ENCODE measurements around the gene LRAT. TPM values are rescaled to one million over a fixed set of nuclear protein-coding genes. Genes with fewer than 3 reads are reported as not detected.

LRAT gene
- total RNA-seq, 1 donor from 2014 or later, result 0.94 TPM

DNA sequence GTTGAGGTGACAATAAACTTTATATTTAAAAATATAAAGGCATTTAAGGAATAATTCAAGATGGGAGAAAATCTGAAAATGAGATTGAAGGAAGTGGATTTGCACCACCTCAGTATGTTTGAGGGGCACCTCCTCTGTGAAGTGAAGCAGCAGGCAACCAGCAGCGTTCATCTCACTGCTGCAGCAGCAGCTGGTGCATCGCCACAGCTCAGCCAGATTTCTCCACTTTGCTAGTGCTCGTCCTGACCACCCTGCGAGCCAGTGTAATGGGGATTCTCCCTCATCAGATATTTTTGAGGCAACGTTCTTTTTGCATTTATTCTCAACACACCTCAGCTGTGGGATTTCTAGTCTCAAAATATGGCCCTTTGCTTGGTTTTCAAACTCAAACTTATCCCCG, 13.9 kb downstream of the LRAT start:
- no peak overlapping the region for H2AFZ ChIP-seq (replicated peaks)
- no peaks in the 10 kb centered on the region for H3K9me3 ChIP-seq (ENCODE audit: low read depth)
- no peak overlapping the region for H3K9ac ChIP-seq
- TF ChIP-seq, protein P1, sequence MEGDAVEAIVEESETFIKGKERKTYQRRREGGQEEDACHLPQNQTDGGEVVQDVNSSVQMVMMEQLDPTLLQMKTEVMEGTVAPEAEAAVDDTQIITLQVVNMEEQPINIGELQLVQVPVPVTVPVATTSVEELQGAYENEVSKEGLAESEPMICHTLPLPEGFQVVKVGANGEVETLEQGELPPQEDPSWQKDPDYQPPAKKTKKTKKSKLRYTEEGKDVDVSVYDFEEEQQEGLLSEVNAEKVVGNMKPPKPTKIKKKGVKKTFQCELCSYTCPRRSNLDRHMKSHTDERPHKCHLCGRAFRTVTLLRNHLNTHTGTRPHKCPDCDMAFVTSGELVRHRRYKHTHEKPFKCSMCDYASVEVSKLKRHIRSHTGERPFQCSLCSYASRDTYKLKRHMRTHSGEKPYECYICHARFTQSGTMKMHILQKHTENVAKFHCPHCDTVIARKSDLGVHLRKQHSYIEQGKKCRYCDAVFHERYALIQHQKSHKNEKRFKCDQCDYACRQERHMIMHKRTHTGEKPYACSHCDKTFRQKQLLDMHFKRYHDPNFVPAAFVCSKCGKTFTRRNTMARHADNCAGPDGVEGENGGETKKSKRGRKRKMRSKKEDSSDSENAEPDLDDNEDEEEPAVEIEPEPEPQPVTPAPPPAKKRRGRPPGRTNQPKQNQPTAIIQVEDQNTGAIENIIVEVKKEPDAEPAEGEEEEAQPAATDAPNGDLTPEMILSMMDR (IDR thresholded peaks at IDR 0.05), result no peak
- TF ChIP-seq EZH2 (IDR thresholded peaks at IDR 0.05), result no peak
- no peaks in the 10 kb centered on the region for H3K27me3 ChIP-seq
- H3K27ac Mint-ChIP-seq, result no peak overlapping the region
- no peak overlapping the region for H3K4me3 Mint-ChIP-seq
- no peak overlapping the region for H3K27ac ChIP-seq
- H3F3A ChIP-seq (ENCODE audit: low read depth), result no peaks in the 10 kb centered on the region
- no peaks in the 10 kb centered on the region for H4K20me1 ChIP-seq (ENCODE audit: low read depth)
- H3K79me2 ChIP-seq (ENCODE audit: low read depth), result no peaks in the 10 kb centered on the region
- peaks cover 2% of the 10 kb centered on the region for H3K27me3 Mint-ChIP-seq (ENCODE audit: insufficient read depth, low read depth)
- no peak overlapping the region for H3K4me2 ChIP-seq
- H3K4me3 ChIP-seq, result no peak overlapping the region
- H3K36me3 Mint-ChIP-seq, result no peaks in the 10 kb centered on the region
- DNase-seq (ENCODE audit: low spot score), result no peak
- H3K9me3 Mint-ChIP-seq, result no peaks in the 10 kb centered on the region
- no peaks in the 10 kb centered on the region for H3K36me3 ChIP-seq
- no peaks in the 10 kb centered on the region for H3K4me1 ChIP-seq
- no peaks in the 10 kb centered on the region for H3K4me1 Mint-ChIP-seq

DNA sequence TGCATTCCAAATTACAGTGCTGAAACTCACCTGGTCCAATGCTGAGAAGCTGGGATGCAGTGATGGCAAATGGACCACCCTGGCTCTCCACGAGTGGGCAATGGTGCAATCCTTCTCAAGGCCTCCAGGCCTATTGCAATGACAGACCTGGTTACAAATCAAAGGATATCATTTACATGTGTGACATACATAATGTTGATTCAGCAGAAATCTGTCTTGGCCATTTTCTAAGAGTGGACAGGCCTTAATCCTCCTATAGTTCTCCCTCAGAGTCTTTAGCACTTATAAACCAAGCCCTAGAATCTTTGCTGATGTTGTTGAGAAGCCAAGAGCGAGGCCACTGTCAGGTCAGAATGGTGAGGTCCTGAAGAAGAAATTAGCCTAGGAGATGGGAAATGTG, 17.1 kb downstream of the LRAT start:
- Histone ChIP-seq H2AFZ (replicated peaks) (no peak overlapping the region), H4K20me1 (ENCODE audit: low read depth) (no peaks in the 10 kb centered on the region), H3K4me2 (no peak overlapping the region), H3K79me2 (ENCODE audit: low read depth) (no peaks in the 10 kb centered on the region), H3K9ac (no peak overlapping the region), H3K4me3 (no peak overlapping the region), H3K36me3 (no peaks in the 10 kb centered on the region), H3F3A (ENCODE audit: low read depth) (no peaks in the 10 kb centered on the region), H3K27me3 (no peaks in the 10 kb centered on the region), H3K27ac (no peak overlapping the region), H3K4me1 (no peaks in the 10 kb centered on the region), H3K9me3 (ENCODE audit: low read depth) (no peaks in the 10 kb centered on the region)
- Mint-ChIP-seq H3K27me3 (ENCODE audit: insufficient read depth, low read depth) (no peaks in the 10 kb centered on the region), H3K27ac (no peak overlapping the region), H3K4me3 (no peak overlapping the region), H3K9me3 (no peaks in the 10 kb centered on the region), H3K36me3 (no peaks in the 10 kb centered on the region), H3K4me1 (no peaks in the 10 kb centered on the region)
- DNase-seq (ENCODE audit: low spot score), result no peak
- TF ChIP-seq, protein P1 (IDR thresholded peaks at IDR 0.05), result no peak
- TF ChIP-seq EZH2phosphoT487 (IDR thresholded peaks at IDR 0.05), result no peak
- TF ChIP-seq EZH2 (IDR thresholded peaks at IDR 0.05), result no peak

DNA sequence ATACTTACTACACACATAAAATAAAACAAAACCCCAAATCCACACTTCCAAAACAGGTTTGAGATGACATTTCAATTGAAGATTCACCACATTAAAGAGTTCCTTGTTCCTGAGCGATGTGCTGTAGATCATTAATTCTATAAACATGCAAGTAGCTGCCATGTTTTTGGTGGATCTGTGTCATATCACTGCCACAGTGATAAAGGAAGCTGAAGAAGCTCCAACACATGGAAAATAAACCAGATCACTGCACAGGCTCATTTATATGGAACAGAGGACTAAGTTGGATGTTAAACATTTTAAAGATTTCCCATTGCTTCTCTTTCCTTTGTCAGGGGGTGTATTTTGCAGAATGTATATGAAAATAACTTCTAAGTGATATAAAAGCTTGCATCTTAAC, 34.5 kb downstream of the LRAT start:
- no peak overlapping the region for H3K4me3 Mint-ChIP-seq
- Histone ChIP-seq H3K27me3 (no peaks in the 10 kb centered on the region), H3K4me2 (no peak overlapping the region), H3K4me1 (no peaks in the 10 kb centered on the region), H3K9ac (no peak overlapping the region), H2AFZ (replicated peaks) (no peak overlapping the region), H3K27ac (no peak overlapping the region), H3F3A (ENCODE audit: low read depth) (no peaks in the 10 kb centered on the region), H4K20me1 (ENCODE audit: low read depth) (no peaks in the 10 kb centered on the region), H3K79me2 (ENCODE audit: low read depth) (no peaks in the 10 kb centered on the region), H3K4me3 (no peak overlapping the region), H3K9me3 (ENCODE audit: low read depth) (no peaks in the 10 kb centered on the region), H3K36me3 (no peaks in the 10 kb centered on the region)
- no peaks in the 10 kb centered on the region for H3K36me3 Mint-ChIP-seq
- no peak for TF ChIP-seq EZH2 (IDR thresholded peaks at IDR 0.05)
- TF ChIP-seq, protein P1 (IDR thresholded peaks at IDR 0.05), result no peak
- TF ChIP-seq EZH2phosphoT487 (IDR thresholded peaks at IDR 0.05), result no peak
- H3K9me3 Mint-ChIP-seq, result no peaks in the 10 kb centered on the region
- H3K4me1 Mint-ChIP-seq, result no peaks in the 10 kb centered on the region
- no peak overlapping the region for H3K27ac Mint-ChIP-seq
- DNase-seq (ENCODE audit: low spot score), result no peak
- H3K27me3 Mint-ChIP-seq (ENCODE audit: insufficient read depth, low read depth), result no peaks in the 10 kb centered on the region

All from neural progenitor cell (in vitro differentiated cells).